ENCODE results near the gene P4HA3.
A peak's percentile ranks its signal among the peaks of the same experiment; 100 is the strongest.

GRCh38 chr11:74321487-74322188, 10.2 kb upstream of the P4HA3 start:
- peak; percentile 50 for TF ChIP-seq CTCF (IDR thresholded peaks at IDR 0.05; ENCODE audit: low read depth, low read length)
- TF ChIP-seq POLR2A (IDR thresholded peaks at IDR 0.05; ENCODE audit: extremely low read depth, insufficient read length), result no peak
